Measurements from ENCODE around the gene ABLIM2.

Gene ABLIM2

DNA sequence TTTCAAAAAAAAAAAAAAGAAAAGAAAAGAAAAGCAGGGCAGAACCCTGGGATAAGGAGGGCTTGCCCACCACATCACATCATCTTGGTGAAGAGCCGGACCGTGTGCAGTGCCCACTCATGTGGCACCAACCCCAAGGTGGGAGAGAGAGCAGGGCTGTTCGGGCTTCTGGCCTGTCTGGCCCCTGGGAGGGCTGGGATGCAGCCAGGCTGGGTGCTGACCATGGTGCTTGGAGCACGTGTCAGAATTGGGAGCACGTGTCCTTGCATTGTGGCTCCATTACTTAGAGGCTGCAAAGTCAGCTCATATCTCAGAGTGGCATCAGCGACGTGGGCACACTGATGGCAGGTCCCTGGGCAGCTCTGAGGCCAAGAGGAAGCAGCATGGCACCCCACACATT, 118.0 kb downstream of the ABLIM2 start:
- no peak for DNase-seq

DNA sequence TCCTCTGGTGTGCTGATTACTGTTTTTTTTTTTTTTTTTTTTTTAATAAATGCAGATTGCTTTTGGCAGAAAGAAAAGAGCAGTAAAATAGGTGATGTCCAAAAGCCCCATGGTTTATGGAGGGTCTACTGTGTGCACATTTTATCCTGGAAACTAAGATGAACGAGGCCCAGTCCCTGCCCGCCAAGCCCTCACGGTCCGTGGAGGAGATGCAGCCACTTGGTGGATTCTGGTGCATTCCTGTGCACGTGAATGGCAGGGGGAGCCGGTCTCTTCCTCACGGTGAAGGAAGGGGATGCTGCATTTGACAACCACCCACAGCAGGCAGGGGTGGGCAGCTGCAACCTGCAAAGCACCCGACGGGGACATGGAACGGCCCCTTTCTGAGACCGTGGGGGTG, 118.8 kb downstream of the ABLIM2 start:
- no peak for DNase-seq

DNA sequence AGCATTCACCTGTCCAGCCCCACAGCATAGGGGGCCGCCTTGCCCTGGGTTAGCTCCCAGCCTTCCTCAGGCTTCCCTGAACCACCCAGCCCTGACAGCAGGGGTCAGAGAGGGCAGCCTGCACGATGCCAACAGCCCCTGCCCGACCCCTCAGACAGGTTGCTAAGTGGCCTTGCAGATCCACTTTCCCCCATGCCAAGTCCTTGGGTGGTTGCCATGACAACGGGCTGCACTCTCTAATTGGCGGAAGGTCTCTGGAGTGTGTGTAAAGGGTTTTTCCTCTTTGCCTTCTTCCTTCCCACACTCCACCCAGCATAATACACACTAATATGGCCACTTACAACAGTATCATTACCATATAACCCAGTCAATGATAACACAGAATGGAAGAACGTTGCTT, 119.3 kb downstream of the ABLIM2 start:
- DNase-seq, result no peak

DNA sequence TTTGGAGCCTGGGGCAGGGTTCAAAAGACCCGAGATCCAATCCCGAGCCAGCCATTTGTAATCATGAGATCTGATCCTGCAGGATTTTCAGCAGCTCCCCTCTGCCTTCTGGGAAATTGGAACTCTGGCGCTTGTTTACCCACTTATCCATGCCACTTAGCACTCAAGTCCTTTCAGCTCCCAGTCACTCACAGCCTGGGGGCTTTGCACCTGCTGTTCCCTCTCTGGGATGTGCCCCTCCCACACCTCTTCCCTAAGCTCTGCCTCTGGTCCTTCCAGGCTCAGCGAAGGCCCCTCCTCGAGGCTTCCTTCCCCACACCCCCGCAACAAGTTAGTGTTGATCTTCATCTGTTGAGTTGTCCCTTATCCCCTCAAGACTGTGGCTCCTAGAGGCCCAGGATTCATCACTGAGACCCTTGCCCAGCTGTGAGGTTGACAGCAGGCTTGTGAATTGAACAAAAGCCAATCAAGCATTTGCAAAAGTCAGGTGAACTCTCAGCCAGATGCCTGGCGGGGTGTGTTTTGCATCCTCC, 119.8 kb downstream of the ABLIM2 start:
- DNase-seq, result no peak

DNA sequence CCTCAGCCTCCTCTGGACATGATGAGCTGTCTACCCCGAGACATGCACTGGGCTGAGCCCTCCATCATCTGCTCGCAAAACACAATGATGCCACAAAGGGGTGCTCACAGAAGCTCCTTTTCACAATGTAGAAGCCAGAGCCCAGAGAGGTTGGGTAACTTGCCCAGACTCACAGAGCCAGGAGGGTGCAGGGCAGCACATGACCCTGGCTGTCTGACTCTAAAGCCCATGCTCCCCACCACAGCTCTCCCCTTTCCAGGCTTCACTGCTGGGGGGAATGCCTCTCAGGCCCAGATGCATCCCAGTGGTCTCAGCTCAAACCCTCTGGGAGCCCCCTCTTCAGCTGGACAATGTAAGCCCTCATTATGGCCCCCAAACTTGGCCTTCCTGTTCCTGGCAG, 120.5 kb downstream of the ABLIM2 start:
- no peak for DNase-seq

DNA sequence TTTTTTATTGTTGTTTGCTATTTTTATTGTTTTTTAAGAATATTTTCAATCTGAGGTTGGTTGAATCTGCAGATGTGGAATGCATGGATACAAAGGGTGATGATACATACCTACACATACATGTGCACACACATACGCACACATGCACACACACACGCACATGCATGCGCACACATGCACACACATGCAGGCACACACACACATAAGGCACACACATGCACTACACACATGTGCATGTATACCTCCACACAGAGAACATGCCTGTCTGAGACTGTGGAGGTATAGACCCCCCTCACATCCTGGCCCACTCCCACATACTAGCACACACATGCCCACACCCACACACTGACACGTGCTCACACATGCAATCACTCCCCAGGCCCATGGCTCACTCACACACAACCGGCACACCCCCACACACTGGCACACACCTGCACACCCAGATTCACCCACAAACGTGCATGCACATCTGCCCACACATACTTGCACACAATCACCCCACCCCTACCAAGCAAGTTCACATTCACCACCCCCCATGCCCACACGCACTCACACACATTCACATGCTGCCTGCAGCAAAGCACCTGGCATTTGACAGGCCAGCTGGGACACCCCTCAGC, 121.4 kb downstream of the ABLIM2 start:
- no peak for DNase-seq

DNA sequence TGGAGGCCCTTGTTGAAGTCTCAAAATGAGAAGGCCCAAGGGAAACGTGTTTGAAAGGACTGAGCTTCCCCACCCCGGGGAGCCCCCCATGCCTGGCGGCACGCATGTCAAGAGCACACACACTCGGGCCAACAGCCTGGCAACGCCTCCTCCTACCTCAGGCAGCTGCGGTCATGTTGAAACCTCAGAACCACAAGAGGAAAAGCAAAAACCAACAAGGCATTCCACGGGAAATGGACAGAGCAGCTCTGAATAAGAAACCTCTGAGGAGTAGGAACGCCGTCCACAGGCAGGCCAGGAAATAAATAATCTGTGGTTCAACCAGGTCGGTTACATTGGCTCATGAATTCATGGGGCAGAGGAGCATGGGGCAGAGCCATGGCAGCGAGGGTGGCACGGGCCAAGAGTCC, 123.2 kb downstream of the ABLIM2 start:
- DNase-seq, result no peak

DNA sequence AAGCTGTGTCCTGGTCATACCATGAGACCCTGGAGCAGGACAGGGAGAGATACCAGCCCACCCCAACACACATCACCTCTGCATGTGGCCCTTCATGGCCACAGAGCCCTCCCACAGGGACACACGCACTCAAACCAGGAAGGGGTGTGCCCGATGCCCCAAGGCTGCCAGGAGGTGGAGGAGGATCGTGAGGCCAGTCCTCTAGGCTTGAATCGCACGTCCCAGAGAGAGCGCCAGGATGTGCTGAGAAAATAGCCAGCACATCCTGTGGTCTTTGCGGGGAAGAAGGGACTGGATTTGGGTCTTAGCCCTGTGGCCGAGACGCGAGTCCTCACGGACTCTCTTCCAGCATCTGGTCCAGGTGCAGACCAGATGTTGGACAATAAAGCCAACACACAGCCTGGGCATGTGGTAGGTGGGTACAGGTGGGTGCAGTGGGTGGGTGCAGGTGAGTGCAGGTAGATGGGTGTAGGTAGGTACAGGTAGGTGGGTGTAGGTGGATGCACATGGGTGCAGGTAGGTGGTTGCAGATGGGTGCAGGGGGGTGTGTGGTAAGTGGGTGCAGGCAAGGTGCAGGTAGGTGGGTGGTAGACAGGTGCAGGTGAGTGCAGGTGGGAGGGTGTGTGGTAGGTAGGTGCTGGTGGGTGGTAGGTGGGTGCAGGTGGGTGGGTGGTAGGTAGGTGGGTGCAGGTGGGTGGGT, 124.6 kb downstream of the ABLIM2 start:
- no peak for DNase-seq

DNA sequence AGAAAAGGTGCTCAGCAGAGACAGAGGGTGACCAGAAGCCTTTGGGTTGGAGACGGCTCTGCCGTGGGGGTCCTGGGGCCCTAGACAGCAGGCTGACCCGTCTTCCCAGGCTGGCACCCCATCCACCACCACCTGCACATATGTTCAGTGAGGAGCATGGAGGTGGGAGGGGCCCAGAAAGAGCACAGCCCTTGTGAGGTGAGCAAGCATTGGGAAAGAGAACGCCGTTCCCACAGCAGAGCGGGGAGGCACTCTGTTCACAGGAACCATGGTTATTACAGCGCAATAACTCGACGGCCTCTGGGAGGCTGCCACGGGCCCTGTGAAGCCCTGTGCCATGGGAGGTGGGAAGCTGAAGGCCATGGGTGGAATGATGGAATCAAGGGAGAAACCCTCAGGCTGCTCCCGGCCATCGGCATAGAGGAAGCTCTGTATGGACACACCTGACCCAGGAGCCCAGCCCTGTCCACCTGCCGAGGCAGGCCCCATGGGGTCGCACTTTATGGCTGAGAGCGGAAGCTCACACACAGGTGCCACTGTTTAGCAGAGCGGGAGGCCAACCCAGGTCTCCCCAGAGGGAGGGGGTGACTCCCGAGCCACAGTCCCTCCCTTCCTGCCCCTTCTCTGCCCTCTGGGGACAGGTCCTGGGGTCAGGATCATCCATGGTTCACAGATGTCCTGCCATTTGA, 125.4 kb downstream of the ABLIM2 start:
- DNase-seq, result no peak

DNA sequence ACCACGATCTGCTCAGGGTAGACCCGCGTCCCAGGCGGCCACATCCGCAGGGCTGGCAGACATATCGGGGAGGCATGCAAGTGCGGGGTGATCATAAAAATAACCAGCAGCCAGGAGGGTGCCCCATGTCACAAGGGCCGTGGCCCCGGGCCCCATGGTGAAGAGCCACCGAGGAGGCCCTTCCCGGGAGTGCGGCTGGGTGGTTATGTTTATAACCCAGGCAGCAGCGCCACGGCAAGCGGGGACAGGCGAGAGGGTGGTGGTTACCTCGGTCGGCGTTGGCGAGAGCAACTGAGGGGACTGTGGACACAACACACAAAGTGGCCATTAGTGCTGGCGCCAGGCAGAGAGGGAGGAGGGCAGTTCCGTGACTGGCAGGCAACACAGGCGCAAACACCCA, 126.2 kb downstream of the ABLIM2 start:
- DNase-seq, result no peak

DNA sequence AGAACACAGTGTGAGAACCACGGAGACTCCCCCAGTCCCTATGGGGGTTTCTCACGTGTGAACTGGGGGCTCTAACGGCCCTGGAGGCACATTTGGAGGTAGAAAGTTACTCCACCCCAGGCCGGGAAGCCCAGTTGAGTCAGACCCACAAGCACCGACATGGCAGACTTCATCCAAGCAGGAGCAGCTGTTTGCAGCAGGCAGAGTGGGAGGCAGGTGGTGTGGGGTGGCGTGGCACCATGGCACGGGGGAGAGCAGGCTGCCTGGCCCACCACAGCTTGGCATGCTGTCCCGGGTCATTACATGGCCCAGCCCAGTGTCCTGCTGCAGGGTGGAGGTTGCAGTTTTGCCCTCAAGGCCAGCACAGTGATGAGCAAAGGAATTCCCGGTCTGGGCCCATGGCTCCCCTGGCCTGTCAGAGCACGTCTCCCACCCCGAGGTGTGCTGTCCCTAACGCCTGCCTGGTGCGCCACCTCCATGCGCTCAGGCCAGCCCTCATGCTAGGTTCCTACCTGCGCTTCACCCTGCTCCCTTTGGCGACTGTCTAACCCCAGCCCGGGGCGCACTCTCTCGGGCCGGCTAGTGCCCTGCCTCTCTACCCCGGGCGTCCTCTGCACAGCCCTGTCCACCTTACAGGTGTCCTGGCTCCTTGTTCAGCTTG, 128.4 kb downstream of the ABLIM2 start:
- no peak for DNase-seq

DNA sequence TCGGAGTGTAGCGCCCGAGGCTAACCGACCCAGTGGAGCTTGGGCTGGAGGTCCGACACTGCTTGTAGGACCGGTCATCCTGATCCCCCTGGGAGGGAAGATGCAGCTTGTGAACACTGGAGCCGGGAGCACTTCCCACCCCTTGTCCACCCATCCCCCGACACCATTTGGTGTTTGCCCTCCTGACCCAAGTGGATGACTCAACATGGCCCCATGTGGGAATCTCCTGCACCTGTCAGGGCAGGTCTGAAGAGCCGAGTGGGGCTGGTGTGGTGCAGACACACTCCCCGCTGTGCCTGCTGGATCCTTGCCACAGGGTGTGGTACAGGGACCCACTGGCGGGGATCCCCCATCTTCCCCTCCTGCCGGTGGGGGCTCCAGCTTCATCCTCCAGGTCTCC, 128.9 kb downstream of the ABLIM2 start:
- no peak for DNase-seq

DNA sequence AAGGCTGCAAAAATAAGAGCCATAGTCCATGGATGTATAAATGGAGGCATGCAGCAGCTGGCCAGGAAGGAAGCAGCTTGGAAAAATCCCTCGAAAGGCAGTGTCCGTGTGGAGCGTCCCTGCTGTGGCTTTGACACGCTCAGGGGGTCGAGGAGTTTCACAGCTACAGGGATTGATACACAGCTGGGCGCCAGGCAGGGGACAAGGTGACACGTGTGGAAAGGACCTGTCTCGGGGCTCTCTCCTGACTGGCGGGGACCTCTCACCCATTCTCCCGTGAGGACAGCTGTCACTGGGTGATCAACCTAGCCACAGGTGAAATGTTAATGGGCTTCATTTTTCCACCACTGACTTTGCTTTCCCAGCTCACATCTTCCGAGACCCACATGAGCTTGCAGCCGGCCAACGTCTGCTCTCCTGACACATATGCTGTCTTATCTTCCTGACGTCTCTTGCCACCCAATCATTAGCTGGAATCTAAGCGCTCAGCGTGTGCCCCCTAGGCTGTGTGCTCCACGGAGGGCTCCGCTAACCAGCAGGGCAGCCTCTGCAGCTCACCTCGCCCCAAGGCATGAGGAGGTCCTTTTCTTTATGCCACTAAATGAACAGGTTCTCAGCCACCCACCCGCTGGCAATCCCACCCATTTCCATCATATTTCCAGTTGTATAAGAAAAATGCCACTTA, 129.6 kb downstream of the ABLIM2 start:
- no peak for DNase-seq

DNA sequence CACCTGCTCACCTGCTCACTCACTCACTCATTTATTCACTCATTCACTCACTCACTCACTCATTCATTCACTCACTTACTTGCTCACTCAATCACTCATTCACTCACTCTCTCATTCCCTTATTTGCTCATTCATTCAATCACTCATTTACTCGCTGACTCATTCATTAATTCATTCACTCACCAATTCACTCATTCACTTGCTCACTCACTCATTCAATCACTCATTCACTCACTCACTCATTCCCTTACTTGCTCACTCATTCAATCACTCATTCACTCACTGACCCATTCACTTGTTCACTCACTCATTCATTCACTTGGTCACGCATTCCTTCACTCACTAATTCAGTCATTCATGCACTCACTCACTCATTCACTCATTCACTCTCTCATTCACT, 130.2 kb downstream of the ABLIM2 start:
- DNase-seq, result no peak

DNA sequence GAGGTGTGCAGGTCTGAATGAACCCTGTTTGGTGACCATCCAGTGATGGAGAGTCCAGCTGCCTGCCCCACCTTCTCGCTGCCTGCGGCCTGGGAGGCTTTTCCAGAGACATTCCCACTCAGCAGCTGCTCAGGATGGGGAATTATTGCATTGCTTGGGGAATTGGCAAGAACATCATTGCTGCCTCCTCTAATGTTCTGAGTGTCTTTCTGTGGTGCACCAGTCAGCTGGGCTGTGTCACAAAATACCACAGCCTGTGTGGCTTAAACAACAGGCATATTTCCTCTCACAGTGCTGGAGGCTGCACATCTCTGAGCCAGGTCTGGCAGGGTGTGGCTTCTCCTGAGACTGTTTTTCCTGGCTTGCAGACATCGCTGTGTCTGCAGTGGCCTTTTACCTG, 132.2 kb downstream of the ABLIM2 start:
- no peak for DNase-seq

DNA sequence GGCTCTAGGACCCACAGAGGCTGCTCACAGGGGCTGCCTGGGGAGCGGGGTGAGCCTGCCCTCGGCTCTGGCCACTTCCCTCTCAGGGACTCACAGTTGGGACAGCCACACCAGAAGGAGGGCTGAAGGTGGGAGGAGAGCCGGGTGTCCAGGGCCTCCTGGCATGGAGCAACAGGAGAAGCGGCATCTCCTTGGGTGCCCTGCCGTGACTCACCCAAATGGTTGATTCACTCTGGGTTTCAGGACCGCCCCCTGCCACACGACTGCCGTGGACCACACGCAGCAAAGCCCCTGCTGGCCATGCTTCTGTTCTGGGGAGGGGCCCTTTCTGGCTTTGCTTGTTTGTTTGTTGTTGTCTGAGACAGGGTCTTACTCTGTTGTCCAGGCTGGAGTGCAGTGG, 132.9 kb downstream of the ABLIM2 start:
- no peak for DNase-seq

DNA sequence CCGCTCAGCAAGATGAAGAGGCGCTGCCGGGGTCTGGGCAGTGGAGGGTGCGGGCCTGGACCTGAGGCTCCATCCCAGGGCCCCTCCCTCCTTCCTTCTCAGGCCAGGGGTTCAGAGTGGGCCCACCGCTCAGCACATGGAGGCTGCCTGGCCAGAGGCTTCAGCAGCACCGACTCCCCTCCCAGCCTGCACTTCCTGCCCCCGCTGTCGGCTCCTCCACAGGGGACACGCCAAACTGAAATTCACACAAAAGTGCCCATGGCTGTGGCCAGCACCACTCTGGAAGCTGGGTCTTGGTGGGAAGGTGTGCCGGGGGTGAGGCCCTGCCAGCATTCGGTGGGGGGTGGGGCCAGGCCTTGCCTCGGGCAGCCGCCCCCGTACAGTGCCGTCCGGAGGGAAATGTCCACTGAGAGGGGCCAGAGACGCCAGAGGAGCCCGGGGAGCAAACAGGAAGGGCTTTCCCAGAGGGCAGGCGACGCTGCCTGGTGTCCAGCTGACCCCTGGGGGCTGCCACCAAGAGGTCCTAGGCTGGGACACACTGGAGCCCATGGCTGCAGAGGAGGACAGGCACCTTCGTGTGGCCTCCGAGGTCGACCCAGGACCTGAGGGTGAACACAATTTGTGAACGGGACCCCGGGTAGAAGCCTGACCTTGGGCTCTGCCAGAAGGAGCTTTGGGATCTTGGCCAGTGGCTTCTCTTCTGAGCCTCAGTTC, 134.4 kb downstream of the ABLIM2 start:
- DNase-seq, result no peak

DNA sequence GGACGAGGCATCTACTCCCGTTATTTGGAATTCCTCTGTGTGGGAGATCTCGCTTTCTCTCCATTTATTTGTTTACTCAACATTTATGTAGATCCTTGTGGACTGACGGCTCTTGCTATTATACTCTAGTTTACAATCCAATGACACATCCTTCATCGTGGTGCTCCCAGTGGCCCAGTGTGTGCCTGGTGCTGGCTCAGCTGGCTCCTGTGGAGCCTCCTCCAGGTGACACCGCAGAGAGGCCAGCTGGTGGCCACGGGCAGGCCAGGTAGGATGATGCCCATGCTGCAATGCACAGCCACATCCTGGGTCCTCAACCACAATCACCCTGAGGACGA, 134.9 kb downstream of the ABLIM2 start:
- DNase-seq, result no peak

DNA sequence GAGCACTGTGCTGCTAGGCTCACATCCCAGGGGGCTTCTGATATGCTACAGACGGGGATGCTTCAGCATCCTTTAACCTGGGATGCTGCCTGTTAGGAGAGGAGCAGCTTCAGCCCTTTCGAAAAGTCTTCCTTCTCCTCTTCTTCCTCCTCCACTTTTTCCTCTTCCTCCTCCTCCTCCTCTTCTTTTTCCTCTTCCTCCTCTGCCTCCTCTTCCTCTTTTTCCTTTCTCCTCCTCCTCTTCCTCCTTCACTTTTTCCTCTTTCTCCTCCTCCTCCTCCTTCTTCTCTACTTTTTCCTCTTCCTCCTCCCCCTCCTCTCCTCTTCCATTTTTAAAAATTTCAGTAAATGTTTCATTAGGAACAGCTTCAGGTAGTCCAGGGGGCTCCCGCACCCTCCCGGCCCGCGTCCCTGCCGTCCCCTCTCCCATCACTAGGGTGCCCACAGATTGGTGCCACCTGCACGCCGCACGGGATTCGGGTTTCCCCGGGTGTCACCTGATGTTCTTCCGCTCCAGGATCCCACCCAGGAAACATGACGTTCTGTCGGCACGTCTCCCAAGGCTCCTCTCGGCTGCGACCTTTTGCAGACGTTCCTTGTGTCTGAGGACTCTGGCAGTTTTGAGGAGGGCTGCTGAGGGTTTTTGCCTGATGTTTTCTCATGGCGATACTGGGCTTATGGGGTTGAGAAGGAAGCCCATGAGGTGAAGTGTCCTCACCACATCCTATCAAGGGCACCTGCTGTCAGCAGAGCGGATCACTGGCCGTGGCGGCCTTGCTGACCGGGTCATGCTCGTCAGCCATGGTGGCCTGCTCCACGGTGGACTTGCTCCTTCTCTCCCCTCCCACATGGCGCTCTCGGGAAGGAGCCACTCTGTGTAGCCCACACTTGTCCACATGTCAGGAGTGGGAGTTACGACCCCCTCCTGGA, 135.6 kb downstream of the ABLIM2 start:
- DNase-seq, result no peak

DNA sequence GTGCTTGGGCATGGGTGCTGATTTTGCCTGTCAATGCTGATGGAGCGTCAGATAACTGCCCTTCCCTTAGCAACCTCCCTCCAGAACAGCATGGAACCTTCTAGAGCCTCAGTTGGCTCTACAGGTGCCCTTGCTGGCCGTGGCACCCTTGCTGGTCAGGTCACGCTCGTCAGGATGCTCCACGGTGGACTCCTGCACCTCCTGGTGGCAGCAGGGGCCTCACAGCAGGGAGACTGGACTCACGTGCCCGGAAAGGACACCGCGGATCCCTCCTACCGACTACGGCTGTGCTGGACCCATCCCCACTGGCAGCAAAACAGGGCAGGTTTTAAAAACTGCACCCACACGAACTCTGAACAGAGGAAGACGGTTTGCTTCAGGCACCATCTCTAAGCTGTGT, 136.8 kb downstream of the ABLIM2 start:
- no peak for DNase-seq
